Panc1 (cell line): ENCODE data around the gene DUOXA1. TPM values are rescaled to one million over a fixed set of nuclear protein-coding genes. Genes with fewer than 3 reads are reported as not detected.

Experiments used
- ATAC-seq: fragments of 200-7000 bp; cut with Tn5 transposase; 2 replicates; pipeline ENCODE4 v1.9.1; 2020; ENCODE audit warnings: mild to moderate bottlenecking, moderate library complexity
- BruUV-seq: library from RNA; stranded (reverse); fragments of 400-500 nt; replicated peaks from 2 replicates; lab custom pipeline; 2021; lab: Mats Ljungman, UMichigan
- CTCF ChIA-PET: fragments of 300-600 bp; sonication (Branson Sonifier 250); formaldehyde crosslinking; loops from one replicate; lab custom pipeline; 2022; ENCODE audit warnings: antibody characterized with exemption; lab: Charles Lee
- POLR2A ChIA-PET: fragments of 300-600 bp; sonication (Branson Sonifier 250); formaldehyde crosslinking; loops from one replicate; lab custom pipeline; 2022; ENCODE audit warnings: antibody characterized with exemption; lab: Charles Lee
- DNase-seq: peaks from one replicate; pipeline ENCODE4 v3.0.0-alpha.2; 2010; ENCODE audit warnings: low read depth, low spot score
- H3K27ac ChIP-seq: 2 replicates; pipeline ENCODE4 v1.5.1; 2011; ENCODE audit warnings: mild to moderate bottlenecking, low read length, inconsistent platforms
- H3K27me3 ChIP-seq: fragments of 200-500 bp; sonication (Bioruptor generic); 2 replicates; pipeline ENCODE4 v1.6.0; 2014; ENCODE audit warnings: low read length, inconsistent platforms; ENCODE audit not compliant: control insufficient read depth, insufficient read depth
- H3K36me3 ChIP-seq: fragments of 200-500 bp; sonication (Bioruptor generic); 2 replicates; pipeline ENCODE4 v1.5.1; 2014; ENCODE audit warnings: inconsistent platforms, mild to moderate bottlenecking, low read length, moderate library complexity; ENCODE audit not compliant: control insufficient read depth, insufficient read depth
- H3K4me1 ChIP-seq: 2 replicates; pipeline ENCODE4 v1.5.1; 2011; ENCODE audit warnings: inconsistent platforms, mild to moderate bottlenecking, low read length, moderate library complexity; ENCODE audit not compliant: control insufficient read depth, insufficient read depth
- H3K4me3 ChIP-seq, 2 experiments: 2 replicates each; pipeline ENCODE4 v1.5.1; 2011 to 2012; ENCODE audit warnings: low read depth in 2 of 2, low read length in 2 of 2, mild to moderate bottlenecking in 2 of 2, inconsistent platforms in 1 of 2, moderate library complexity in 1 of 2
- H3K9me3 ChIP-seq: fragments of 200-500 bp; sonication (Bioruptor generic); 2 replicates; pipeline ENCODE4 v1.5.1; 2014; ENCODE audit warnings: low read depth, mild to moderate bottlenecking, inconsistent platforms, low read length, moderate library complexity; ENCODE audit not compliant: control insufficient read depth, insufficient read depth
- POLR2AphosphoS5 ChIP-seq: IDR thresholded peaks from 2 replicates; pipeline ENCODE4 v1.6.1; 2012; ENCODE audit warnings: mild to moderate bottlenecking, low read depth, low read length, moderate library complexity
- SIN3A ChIP-seq: IDR thresholded peaks from 2 replicates; pipeline ENCODE4 v1.6.1; 2012; ENCODE audit warnings: low read depth, mild to moderate bottlenecking, low read length, moderate library complexity, borderline replicate concordance; ENCODE audit not compliant: insufficient read depth
- TCF7L2 ChIP-seq: IDR thresholded peaks from 2 replicates; pipeline ENCODE4 v1.6.1; 2011; ENCODE audit warnings: mild to moderate bottlenecking, low read depth, low read length, inconsistent platforms
- in situ Hi-C: cut with HindIII; loops from 2 replicates; pipeline ENCODE4 v1.10.0; 2016; ENCODE audit warnings: low sequenced_read_pairs, low pct_unique_long_range_greater_than_20kb
- intact Hi-C: fragments of 100-400 bp; cut with micrococcal nuclease; formaldehyde crosslinking; loops from one replicate; pipeline ENCODE4 v1.10.0; 2022; ENCODE audit not compliant: unreplicated experiment
- total RNA-seq: library from RNA; stranded (reverse); gene quantifications from one replicate; pipeline ENCODE4 v1.2.1, GENCODE V29; 2021; ENCODE audit not compliant: unreplicated experiment
- TF ChIP-seq, protein P1 (sequence below): fragments of 450-650 bp; IDR thresholded peaks from 2 replicates; pipeline ENCODE4 v1.5.1; 2017; ENCODE audit warnings: mild to moderate bottlenecking
- TF ChIP-seq, protein P2 (sequence below), 2 experiments: IDR thresholded peaks; 2 replicates each; pipeline ENCODE4 v1.6.1; 2011 to 2012; ENCODE audit warnings: low read depth in 2 of 2, control low read depth in 1 of 2, low read length in 1 of 2, mild to moderate bottlenecking in 1 of 2, moderate library complexity in 1 of 2; ENCODE audit not compliant: insufficient read depth in 1 of 2

DUOXA1 gene
- total RNA-seq, 1 experiment from 2014 or later = not detected

DNA sequence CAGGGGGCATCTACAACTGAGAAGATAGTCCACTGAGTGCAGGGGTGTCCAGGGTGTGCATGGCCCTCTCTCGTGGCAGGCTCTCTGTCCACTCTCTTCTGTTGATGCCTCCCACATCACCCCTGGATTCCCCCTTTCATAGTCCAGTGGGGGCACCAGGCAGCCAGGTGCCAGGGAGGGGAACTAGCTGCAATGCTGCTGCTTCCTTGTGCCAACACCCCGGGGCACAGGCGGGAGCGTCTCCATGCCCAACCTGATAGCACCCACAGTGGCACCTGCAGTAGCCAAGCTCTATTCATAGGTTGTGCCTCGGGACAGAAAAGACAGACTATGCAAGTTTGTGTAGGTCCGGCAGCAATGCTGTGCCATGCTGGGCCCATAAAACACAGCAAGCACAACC lies 27.5 kb downstream of the DUOXA1 start:
- BruUV-seq = no TSS peak
- H3K36me3 ChIP-seq = no peaks in the 10 kb centered on the region
- CTCF ChIA-PET = no interaction called here
- no peak for DNase-seq
- no peak overlapping the region for H3K4me3 ChIP-seq
- no peak overlapping the region for H3K27ac ChIP-seq
- no peaks in the 10 kb centered on the region for H3K9me3 ChIP-seq
- POLR2A ChIA-PET = no interaction called here
- ATAC-seq = no peak
- in situ Hi-C loops (no loop called here), intact Hi-C loops (no loop called here)
- H3K4me1 ChIP-seq = no peaks in the 10 kb centered on the region
- no peak for TF ChIP-seq SIN3A
- TF ChIP-seq, protein P1, sequence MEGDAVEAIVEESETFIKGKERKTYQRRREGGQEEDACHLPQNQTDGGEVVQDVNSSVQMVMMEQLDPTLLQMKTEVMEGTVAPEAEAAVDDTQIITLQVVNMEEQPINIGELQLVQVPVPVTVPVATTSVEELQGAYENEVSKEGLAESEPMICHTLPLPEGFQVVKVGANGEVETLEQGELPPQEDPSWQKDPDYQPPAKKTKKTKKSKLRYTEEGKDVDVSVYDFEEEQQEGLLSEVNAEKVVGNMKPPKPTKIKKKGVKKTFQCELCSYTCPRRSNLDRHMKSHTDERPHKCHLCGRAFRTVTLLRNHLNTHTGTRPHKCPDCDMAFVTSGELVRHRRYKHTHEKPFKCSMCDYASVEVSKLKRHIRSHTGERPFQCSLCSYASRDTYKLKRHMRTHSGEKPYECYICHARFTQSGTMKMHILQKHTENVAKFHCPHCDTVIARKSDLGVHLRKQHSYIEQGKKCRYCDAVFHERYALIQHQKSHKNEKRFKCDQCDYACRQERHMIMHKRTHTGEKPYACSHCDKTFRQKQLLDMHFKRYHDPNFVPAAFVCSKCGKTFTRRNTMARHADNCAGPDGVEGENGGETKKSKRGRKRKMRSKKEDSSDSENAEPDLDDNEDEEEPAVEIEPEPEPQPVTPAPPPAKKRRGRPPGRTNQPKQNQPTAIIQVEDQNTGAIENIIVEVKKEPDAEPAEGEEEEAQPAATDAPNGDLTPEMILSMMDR = no peak
- TF ChIP-seq POLR2AphosphoS5 = no peak
- TF ChIP-seq, protein P2, sequence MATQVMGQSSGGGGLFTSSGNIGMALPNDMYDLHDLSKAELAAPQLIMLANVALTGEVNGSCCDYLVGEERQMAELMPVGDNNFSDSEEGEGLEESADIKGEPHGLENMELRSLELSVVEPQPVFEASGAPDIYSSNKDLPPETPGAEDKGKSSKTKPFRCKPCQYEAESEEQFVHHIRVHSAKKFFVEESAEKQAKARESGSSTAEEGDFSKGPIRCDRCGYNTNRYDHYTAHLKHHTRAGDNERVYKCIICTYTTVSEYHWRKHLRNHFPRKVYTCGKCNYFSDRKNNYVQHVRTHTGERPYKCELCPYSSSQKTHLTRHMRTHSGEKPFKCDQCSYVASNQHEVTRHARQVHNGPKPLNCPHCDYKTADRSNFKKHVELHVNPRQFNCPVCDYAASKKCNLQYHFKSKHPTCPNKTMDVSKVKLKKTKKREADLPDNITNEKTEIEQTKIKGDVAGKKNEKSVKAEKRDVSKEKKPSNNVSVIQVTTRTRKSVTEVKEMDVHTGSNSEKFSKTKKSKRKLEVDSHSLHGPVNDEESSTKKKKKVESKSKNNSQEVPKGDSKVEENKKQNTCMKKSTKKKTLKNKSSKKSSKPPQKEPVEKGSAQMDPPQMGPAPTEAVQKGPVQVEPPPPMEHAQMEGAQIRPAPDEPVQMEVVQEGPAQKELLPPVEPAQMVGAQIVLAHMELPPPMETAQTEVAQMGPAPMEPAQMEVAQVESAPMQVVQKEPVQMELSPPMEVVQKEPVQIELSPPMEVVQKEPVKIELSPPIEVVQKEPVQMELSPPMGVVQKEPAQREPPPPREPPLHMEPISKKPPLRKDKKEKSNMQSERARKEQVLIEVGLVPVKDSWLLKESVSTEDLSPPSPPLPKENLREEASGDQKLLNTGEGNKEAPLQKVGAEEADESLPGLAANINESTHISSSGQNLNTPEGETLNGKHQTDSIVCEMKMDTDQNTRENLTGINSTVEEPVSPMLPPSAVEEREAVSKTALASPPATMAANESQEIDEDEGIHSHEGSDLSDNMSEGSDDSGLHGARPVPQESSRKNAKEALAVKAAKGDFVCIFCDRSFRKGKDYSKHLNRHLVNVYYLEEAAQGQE (IDR thresholded peaks at IDR 0.05; ENCODE audit: insufficient read depth in 1 of 2, low read depth in 2 of 2, low read length in 1 of 2) = no peak
- no peak for TF ChIP-seq TCF7L2
- H3K27me3 ChIP-seq = peaks cover 3% of the 10 kb centered on the region; the same call in 1 of the 2 replicates

GRCh38 chr15:45101749-45102148 lies 27.9 kb downstream of the DUOXA1 start:
- Histone ChIP-seq H3K4me1 (no peaks in the 10 kb centered on the region), H3K9me3 (no peaks in the 10 kb centered on the region), H3K27ac (no peak overlapping the region), H3K36me3 (no peaks in the 10 kb centered on the region), H3K4me3 (no peak overlapping the region), H3K27me3 (peaks cover 3% of the 10 kb centered on the region; the same call in 1 of the 2 replicates)
- intact Hi-C loops (no loop called here), in situ Hi-C loops (no loop called here)
- TF ChIP-seq, protein P1 = no peak
- no peak for TF ChIP-seq TCF7L2
- no peak for TF ChIP-seq POLR2AphosphoS5
- TF ChIP-seq SIN3A = no peak
- TF ChIP-seq, protein P2 (IDR thresholded peaks at IDR 0.05; ENCODE audit: insufficient read depth in 1 of 2, low read depth in 2 of 2, low read length in 1 of 2) = no peak
- BruUV-seq = no TSS peak
- POLR2A ChIA-PET = no interaction called here
- DNase-seq (no peak), ATAC-seq (no peak)
- CTCF ChIA-PET = no interaction called here
